K562 (cell line): ENCODE results near the gene ZNHIT1. TPM values are rescaled to one million over a fixed set of nuclear protein-coding genes. Genes with fewer than 3 reads are reported as not detected.

Source experiments
- BHLHE40 ChIP-seq: IDR thresholded peaks from 2 replicates; pipeline ENCODE4 v1.6.1; 2011; ENCODE audit warnings: low read length, improper control_type of control experiment
- ESRRA ChIP-seq: fragments of 450-650 bp; IDR thresholded peaks from 2 replicates; pipeline ENCODE4 v1.6.1; 2014; ENCODE audit warnings: low read depth, mild to moderate bottlenecking, moderate library complexity, borderline replicate concordance
- GABPB2 ChIP-seq: fragments of 250-450 bp; sonication (Bioruptor Pico); conservative IDR thresholded peaks from 2 replicates; pipeline ENCODE4 v1.5.1; 2021; ENCODE audit warnings: mild to moderate bottlenecking
- MED1 ChIP-seq: sonication (generic); formaldehyde crosslinking; IDR thresholded peaks from 2 replicates; pipeline ENCODE4 v1.8.1; 2023; ENCODE audit warnings: missing genetic modification reagents, borderline replicate concordance
- NR2C2 ChIP-seq, 2 experiments: fragments of 200-800 bp in 1 of 2; sonication (Bioruptor generic) in 1 of 2; sonication (generic) in 1 of 2; formaldehyde crosslinking in 1 of 2; IDR thresholded peaks; 2 replicates each; pipeline versions ENCODE4 v1.6.1 to v1.8.0; 2016 to 2022; ENCODE audit warnings: mild to moderate bottlenecking in 1 of 2, missing compliant biosample characterization in 1 of 2, missing genetic modification characterization in 1 of 2, missing genetic modification reagents in 1 of 2
- SP2 ChIP-seq: IDR thresholded peaks from 2 replicates; pipeline ENCODE4 v1.6.1; 2011; ENCODE audit warnings: mild to moderate bottlenecking, low read depth, low read length, moderate library complexity; ENCODE audit not compliant: poor library complexity, severe bottlenecking; ENCODE audit errors: extremely low read depth
- ZNF23 ChIP-seq: fragments of 250-450 bp; sonication (Bioruptor Pico); IDR thresholded peaks from 2 replicates; pipeline ENCODE4 v1.4.0; 2020; ENCODE audit warnings: mild to moderate bottlenecking
- ZNF324 ChIP-seq: fragments of 250-450 bp; sonication (Bioruptor Pico); IDR thresholded peaks from 2 replicates; pipeline ENCODE4 v1.4.0; 2020; ENCODE audit warnings: mild to moderate bottlenecking
- ZNF717 ChIP-seq: fragments of 250-450 bp; sonication (Bioruptor Pico); IDR thresholded peaks from 2 replicates; pipeline ENCODE4 v1.5.0; 2021
- ZNF764 ChIP-seq: fragments of 250-450 bp; sonication (Bioruptor Pico); IDR thresholded peaks from 2 replicates; pipeline ENCODE4 v1.4.0; 2020; ENCODE audit warnings: low read depth, mild to moderate bottlenecking, moderate library complexity
- ZNF766 ChIP-seq: fragments of 200-800 bp; sonication (Bioruptor generic); conservative IDR thresholded peaks from 2 replicates; pipeline ENCODE4 v1.6.1; 2016; ENCODE audit warnings: missing genetic modification characterization, missing compliant biosample characterization
- polyA plus RNA-seq, 8 experiments: library from polyadenylated mRNA; depleted of rRNA in 4 of 8; stranded (reverse) in 5 of 8; unstranded in 3 of 8; fragments of >200 nt; fragmentation: Nextera tagmentation in 2 of 8; fragmentation: Illumina TruSeq in 1 of 8; extraction: Ambion mirVana in 2 of 8; extraction: Trizol in 1 of 8; gene quantifications; 2 replicates each; pipeline versions ENCODE4 v1.2.1 to v1.2.3, GENCODE V29; 2011 to 2014; ENCODE audit warnings: inconsistent platforms in 1 of 8, missing spikeins in 1 of 8
- total RNA-seq, 7 experiments: library from RNA; depleted of rRNA in 6 of 7; stranded (reverse); fragments of >200 nt in 6 of 7; fragmentation: Illumina TruSeq in 2 of 7; extraction: Trizol in 2 of 7; gene quantifications; 2 replicates each; pipeline versions ENCODE4 v1.2.1 to v1.2.3, GENCODE V29; 2011 to 2021; ENCODE audit warnings: low replicate concordance in 1 of 7
- TF ChIP-seq, protein P1 (sequence below), 2 experiments: IDR thresholded peaks in 1 of 2; conservative IDR thresholded peaks in 1 of 2; 2 replicates each; pipeline ENCODE4 v1.6.1; 2016; ENCODE audit warnings: low read depth in 2 of 2, mild to moderate bottlenecking in 1 of 2, missing compliant biosample characterization in 1 of 2, missing genetic modification characterization in 1 of 2, moderate library complexity in 1 of 2
- TF ChIP-seq, protein P2 (sequence below): sonication (generic); formaldehyde crosslinking; IDR thresholded peaks from 2 replicates; pipeline ENCODE4 v1.8.0; 2022; ENCODE audit warnings: missing genetic modification reagents, mild to moderate bottlenecking, moderate library complexity, borderline replicate concordance
- TF ChIP-seq, protein P3 (sequence below): fragments of 250-450 bp; sonication (Bioruptor Pico); IDR thresholded peaks from 2 replicates; pipeline ENCODE4 v1.4.0; 2020
- TF ChIP-seq, protein P4 (sequence below): fragments of 450-650 bp; IDR thresholded peaks from 2 replicates; pipeline ENCODE4 v1.6.1; 2016

The ZNHIT1 gene
- total and polyA plus RNA-seq, 9 of the 15 experiments (the other 6 are each of a cell fraction or from before 2014, with no cell fraction given): 6.4 to 162 (median 70.1) TPM

DNA sequence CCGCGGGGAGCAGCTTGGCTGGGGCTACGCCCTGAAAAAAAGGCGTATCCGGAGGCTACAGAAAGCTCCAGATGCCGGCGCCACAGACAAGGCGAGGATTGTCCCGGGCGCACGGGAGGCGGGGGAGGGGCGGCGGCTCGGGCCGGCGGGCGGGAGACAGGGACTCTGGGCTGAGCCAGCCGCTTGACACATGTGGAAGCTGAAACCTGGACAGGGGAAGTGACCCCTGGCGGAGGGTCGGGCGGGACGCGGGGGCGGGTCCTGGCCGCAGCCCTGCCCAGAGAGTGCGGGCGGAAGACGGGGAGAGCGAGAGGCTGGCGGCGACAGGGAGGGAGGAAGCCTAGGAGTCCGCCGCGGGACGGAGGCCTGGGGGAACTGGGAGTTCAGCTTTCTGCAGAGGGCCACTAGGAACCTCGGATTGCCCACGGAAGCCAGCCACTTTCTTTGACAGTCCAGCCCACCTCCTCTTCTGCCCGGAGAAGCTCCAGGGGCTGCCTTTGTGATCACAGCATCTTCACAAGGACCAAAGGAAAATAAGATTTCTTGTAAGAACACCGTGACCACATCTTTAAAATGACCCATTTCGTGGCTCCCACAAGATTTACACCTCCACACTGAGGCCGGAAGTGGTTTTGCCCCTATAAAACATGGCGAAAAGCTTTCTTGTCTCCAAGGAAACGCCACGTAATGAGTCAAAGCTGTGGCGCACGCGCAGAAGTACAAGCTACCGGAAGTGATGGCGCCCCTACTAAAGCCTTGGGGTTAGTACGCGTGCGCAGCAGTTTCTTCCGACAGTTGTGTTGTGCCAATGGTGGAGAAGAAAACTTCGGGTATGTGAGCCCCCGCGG, at the start of gene ZNHIT1, which contains the start of gene PLOD3 (continued):
- TF ChIP-seq, protein P1, sequence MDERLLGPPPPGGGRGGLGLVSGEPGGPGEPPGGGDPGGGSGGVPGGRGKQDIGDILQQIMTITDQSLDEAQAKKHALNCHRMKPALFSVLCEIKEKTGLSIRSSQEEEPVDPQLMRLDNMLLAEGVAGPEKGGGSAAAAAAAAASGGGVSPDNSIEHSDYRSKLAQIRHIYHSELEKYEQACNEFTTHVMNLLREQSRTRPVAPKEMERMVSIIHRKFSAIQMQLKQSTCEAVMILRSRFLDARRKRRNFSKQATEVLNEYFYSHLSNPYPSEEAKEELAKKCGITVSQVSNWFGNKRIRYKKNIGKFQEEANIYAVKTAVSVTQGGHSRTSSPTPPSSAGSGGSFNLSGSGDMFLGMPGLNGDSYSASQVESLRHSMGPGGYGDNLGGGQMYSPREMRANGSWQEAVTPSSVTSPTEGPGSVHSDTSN (CRISPR knock-in tag; IDR thresholded peaks at IDR 0.05; ENCODE audit: low read depth): no peak
- TF ChIP-seq, protein P1 (tag; conservative IDR thresholded peaks at IDR 0.05; ENCODE audit: low read depth): peak; percentile 60
- TF ChIP-seq MED1 (CRISPR knock-in tag): no peak
- no peak for TF ChIP-seq ZNF324 (CRISPR knock-in tag)
- no peak for TF ChIP-seq SP2
- TF ChIP-seq BHLHE40: peak; percentile 85
- no peak for TF ChIP-seq ZNF764 (CRISPR knock-in tag)
- TF ChIP-seq, protein P2, sequence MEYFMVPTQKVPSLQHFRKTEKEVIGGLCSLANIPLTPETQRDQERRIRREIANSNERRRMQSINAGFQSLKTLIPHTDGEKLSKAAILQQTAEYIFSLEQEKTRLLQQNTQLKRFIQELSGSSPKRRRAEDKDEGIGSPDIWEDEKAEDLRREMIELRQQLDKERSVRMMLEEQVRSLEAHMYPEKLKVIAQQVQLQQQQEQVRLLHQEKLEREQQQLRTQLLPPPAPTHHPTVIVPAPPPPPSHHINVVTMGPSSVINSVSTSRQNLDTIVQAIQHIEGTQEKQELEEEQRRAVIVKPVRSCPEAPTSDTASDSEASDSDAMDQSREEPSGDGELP: peak; percentile 86
- TF ChIP-seq, protein P3, sequence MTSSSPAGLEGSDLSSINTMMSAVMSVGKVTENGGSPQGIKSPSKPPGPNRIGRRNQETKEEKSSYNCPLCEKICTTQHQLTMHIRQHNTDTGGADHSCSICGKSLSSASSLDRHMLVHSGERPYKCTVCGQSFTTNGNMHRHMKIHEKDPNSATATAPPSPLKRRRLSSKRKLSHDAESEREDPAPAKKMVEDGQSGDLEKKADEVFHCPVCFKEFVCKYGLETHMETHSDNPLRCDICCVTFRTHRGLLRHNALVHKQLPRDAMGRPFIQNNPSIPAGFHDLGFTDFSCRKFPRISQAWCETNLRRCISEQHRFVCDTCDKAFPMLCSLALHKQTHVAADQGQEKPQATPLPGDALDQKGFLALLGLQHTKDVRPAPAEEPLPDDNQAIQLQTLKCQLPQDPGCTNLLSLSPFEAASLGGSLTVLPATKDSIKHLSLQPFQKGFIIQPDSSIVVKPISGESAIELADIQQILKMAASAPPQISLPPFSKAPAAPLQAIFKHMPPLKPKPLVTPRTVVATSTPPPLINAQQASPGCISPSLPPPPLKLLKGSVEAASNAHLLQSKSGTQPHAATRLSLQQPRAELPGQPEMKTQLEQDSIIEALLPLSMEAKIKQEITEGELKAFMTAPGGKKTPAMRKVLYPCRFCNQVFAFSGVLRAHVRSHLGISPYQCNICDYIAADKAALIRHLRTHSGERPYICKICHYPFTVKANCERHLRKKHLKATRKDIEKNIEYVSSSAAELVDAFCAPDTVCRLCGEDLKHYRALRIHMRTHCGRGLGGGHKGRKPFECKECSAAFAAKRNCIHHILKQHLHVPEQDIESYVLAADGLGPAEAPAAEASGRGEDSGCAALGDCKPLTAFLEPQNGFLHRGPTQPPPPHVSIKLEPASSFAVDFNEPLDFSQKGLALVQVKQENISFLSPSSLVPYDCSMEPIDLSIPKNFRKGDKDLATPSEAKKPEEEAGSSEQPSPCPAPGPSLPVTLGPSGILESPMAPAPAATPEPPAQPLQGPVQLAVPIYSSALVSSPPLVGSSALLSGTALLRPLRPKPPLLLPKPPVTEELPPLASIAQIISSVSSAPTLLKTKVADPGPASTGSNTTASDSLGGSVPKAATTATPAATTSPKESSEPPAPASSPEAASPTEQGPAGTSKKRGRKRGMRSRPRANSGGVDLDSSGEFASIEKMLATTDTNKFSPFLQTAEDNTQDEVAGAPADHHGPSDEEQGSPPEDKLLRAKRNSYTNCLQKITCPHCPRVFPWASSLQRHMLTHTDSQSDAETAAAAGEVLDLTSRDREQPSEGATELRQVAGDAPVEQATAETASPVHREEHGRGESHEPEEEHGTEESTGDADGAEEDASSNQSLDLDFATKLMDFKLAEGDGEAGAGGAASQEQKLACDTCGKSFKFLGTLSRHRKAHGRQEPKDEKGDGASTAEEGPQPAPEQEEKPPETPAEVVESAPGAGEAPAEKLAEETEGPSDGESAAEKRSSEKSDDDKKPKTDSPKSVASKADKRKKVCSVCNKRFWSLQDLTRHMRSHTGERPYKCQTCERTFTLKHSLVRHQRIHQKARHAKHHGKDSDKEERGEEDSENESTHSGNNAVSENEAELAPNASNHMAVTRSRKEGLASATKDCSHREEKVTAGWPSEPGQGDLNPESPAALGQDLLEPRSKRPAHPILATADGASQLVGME: no peak
- TF ChIP-seq ESRRA: peak; percentile 36; the same call in 1 of the 2 replicates
- TF ChIP-seq NR2C2 (CRISPR knock-in tag; IDR thresholded peaks at IDR 0.05): peak; percentile 66; the same call in 1 of the 2 replicates
- peak; percentile 95 for TF ChIP-seq NR2C2 (tag; IDR thresholded peaks at IDR 0.05)
- TF ChIP-seq ZNF717 (CRISPR knock-in tag): no peak
- TF ChIP-seq, protein P4, sequence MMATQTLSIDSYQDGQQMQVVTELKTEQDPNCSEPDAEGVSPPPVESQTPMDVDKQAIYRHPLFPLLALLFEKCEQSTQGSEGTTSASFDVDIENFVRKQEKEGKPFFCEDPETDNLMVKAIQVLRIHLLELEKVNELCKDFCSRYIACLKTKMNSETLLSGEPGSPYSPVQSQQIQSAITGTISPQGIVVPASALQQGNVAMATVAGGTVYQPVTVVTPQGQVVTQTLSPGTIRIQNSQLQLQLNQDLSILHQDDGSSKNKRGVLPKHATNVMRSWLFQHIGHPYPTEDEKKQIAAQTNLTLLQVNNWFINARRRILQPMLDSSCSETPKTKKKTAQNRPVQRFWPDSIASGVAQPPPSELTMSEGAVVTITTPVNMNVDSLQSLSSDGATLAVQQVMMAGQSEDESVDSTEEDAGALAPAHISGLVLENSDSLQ: peak; percentile 38; the same call in 1 of the 2 replicates
- no peak for TF ChIP-seq GABPB2
- no peak for TF ChIP-seq ZNF23 (CRISPR knock-in tag)
- TF ChIP-seq ZNF766: no peak; the same call in 1 of the 2 replicates
